Upper lobe of right lung (tissue), 1 donor: ENCODE measurements around the gene USF1. TPM values are rescaled to one million over a fixed set of nuclear protein-coding genes. Genes with fewer than 3 reads are reported as not detected.
A peak's percentile ranks its signal among the peaks of the same experiment; 100 is the strongest.
"Not testable (repeated sequence)": the region's sequence is repeated elsewhere in the genome, so short reads cannot be mapped to it uniquely, and the experiment has no call there.

Source experiments
- ATAC-seq: fragments of 200-7000 bp; cut with Tn5 transposase; one replicate; pipeline ENCODE4 v1.9.1; 2020; ENCODE audit warnings: mild to moderate bottlenecking, moderate library complexity
- DNase-seq: peaks from one replicate; pipeline ENCODE4 v3.0.0-alpha.2; 2020
- H3K27ac ChIP-seq: fragments of 200-600 bp; one replicate; pipeline ENCODE4 v1.8.0; 2022
- H3K27me3 ChIP-seq: fragments of 200-600 bp; one replicate; pipeline ENCODE4 v1.8.0; 2022; ENCODE audit warnings: mild to moderate bottlenecking
- H3K36me3 ChIP-seq: fragments of 200-600 bp; one replicate; pipeline ENCODE4 v1.8.0; 2022
- H3K4me1 ChIP-seq: fragments of 200-600 bp; one replicate; pipeline ENCODE4 v1.8.0; 2022
- H3K4me3 ChIP-seq: fragments of 200-600 bp; one replicate; pipeline ENCODE4 v1.8.0; 2022; ENCODE audit warnings: mild to moderate bottlenecking
- H3K9me3 ChIP-seq: fragments of 200-600 bp; one replicate; pipeline ENCODE4 v1.8.0; 2022
- intact Hi-C: fragments of 100-400 bp; cut with DNase I; formaldehyde crosslinking; loops from one replicate; pipeline ENCODE4 v1.11.0; 2022
- total RNA-seq: library from RNA; stranded (reverse); fragmentation: NEBNext Ultra II Directional; extraction: Animal tissue kit (Norgen Biotek cat#: 25700); gene quantifications from one replicate; pipeline ENCODE4 v1.2.1, GENCODE V29; 2021
- TF ChIP-seq, protein P1 (sequence below): fragments of 200-600 bp; IDR thresholded peaks from one replicate; pipeline ENCODE4 v1.8.0; 2022; ENCODE audit warnings: antibody characterized with exemption
- donor health status: DM: no; HTN: yes; CAD: no; lungs with severe emphysema.

USF1 gene
- total RNA-seq, 1 donor from 2014 or later, result 67.6 TPM

DNA sequence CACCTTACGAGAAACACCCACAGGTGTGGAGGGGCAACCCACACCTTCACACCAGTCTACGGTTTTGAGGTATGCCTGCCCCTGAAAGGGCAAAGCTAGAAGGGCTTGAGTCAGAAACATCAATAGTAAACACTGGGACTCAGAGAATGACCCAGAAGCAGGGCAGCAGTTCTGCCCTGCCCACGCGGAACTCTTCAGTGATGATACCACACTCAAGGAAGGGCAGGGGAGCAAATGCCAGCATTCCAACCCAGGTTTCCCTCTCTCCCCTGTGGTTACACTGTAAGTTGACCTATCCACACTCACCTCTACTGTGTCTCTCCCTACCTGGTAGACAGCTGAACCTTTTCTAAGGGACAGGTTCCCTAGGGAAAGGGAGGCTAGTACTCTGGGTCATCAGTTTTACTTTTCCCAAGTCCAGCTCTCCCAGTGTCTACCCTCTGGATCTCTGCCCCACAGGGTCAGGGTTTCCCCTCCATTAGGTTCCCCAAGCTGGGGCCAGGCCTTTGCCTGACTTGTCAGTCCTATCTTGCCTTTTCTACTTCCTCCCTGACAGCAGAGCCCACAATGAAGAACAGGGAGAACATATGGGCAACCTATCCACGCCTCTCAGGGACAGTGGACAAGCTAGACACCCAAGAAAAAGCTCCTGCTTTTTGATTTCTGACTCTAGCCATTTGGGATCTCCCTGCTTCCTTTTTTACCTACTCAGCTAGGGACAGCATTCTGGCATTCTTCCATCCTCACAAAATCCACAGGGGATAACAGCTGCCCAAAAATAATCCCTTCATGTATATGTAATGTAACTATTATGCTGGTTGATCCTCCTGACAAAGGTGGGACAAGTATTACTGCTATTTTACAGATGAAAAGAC is 27.8 kb downstream of the USF1 start:
- Histone ChIP-seq H3K4me3 (peak overlapping the region; percentile 69), H3K9me3 (no peaks in the 10 kb centered on the region), H3K27ac (peak overlapping the region; percentile 84), H3K4me1 (peaks cover 62% of the 10 kb centered on the region), H3K36me3 (no peaks in the 10 kb centered on the region), H3K27me3 (no peaks in the 10 kb centered on the region)
- ATAC-seq (no peak), DNase-seq (peak; percentile 51)
- intact Hi-C loops, result no loop called here
- TF ChIP-seq, protein P1, sequence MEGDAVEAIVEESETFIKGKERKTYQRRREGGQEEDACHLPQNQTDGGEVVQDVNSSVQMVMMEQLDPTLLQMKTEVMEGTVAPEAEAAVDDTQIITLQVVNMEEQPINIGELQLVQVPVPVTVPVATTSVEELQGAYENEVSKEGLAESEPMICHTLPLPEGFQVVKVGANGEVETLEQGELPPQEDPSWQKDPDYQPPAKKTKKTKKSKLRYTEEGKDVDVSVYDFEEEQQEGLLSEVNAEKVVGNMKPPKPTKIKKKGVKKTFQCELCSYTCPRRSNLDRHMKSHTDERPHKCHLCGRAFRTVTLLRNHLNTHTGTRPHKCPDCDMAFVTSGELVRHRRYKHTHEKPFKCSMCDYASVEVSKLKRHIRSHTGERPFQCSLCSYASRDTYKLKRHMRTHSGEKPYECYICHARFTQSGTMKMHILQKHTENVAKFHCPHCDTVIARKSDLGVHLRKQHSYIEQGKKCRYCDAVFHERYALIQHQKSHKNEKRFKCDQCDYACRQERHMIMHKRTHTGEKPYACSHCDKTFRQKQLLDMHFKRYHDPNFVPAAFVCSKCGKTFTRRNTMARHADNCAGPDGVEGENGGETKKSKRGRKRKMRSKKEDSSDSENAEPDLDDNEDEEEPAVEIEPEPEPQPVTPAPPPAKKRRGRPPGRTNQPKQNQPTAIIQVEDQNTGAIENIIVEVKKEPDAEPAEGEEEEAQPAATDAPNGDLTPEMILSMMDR, result no peak

DNA sequence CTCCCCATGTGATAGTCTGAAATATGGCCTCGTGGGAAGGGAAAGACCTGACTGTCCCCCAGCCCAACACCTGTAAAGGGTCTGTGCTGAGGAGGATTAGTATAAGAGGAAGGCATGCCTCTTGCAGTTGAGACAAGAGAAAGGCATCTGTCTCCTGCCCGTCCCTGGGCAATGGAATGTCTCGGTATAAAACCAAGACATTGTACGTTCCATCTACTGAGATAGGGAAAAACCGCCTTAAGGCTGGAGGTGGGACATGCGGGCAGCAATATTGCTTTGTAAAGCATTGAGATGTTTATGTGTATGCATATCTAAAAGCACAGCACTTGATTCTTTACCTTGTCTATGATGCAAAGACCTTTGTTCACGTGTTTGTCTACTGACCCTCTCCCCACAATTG is 28.6 kb downstream of the USF1 start:
- H3K27me3 ChIP-seq, H3K9me3 ChIP-seq, intact Hi-C loops, H3K36me3 ChIP-seq, ATAC-seq: not testable (repeated sequence)
- peaks cover 68% of the 10 kb centered on the region for H3K4me1 ChIP-seq
- peak overlapping the region; percentile 69 for H3K4me3 ChIP-seq
- H3K27ac ChIP-seq, result peak overlapping the region; percentile 84
- DNase-seq, result peak; percentile 7

DNA sequence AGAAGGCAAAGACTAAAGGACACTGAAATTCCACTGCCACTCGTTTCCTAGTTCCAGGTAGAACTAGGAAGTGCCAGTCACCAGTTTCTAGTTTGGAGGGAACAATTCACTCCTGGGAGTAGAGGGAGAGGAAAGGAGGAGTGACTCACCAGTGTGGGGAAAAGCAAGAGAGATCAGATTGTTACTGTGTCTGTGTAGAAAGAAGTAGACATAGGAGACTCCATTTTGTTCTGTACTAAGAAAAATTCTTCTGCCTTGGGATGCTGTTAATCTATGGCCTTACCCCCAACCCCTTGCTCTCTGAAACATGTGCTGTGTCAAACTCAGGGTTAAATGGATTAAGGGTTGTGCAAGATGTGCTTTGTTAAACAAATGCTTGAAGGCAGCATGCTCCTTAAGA is 29.1 kb downstream of the USF1 start:
- peaks cover 68% of the 10 kb centered on the region for H3K4me1 ChIP-seq
- not testable (repeated sequence) for DNase-seq

DNA sequence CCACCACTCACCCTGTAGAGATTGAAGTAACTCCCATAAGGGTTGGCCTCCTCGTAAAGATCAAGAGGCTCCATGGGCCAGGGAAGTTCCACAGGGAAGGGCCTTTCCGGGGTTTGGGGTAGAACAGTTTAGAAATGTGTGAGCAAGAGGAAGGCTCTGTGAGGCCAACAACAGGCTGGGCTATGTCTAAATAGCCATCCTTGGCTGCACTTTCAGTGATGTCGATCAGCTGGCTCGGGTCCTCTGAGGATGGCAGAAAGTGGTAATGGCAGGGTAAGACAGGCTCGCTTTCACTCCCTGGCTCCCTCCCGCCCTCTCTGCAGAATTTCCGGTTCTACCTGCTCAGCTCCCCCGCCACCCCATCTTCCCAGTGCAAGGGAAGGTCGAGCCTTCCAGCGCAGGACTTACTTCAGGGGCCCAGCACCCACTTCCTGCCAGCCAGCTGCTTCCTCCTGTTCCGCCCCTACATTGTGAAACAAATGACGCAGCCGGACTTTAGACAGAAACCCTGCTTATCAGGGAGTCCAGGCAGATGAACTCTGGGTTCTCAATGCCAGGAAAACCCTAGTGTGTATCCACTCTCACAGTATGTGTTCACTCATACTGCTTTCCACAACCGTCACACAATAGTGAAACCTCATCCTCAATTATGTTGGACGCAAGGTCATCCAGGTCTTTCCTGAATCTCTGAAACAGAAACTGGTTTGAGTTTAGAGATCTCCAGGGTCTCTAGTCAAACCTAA is 32.1 kb downstream of the USF1 start:
- DNase-seq, result peak; percentile 93
- intact Hi-C loops, result no loop called here
- peak; percentile 91 for ATAC-seq
- H3K4me1 ChIP-seq, result peaks cover 63% of the 10 kb centered on the region
- H3K27me3 ChIP-seq, result no peaks in the 10 kb centered on the region
- H3K4me3 ChIP-seq, result peak overlapping the region; percentile 35
- TF ChIP-seq, protein P1, result no peak
- peak overlapping the region; percentile 90 for H3K27ac ChIP-seq
- no peaks in the 10 kb centered on the region for H3K36me3 ChIP-seq
- H3K9me3 ChIP-seq, result no peaks in the 10 kb centered on the region

More for the DNA sequence above, 29.1 kb downstream of the USF1 start:
- H3K27ac ChIP-seq, result peak overlapping the region; percentile 84
- intact Hi-C loops, H3K4me3 ChIP-seq, H3K9me3 ChIP-seq, H3K36me3 ChIP-seq, H3K27me3 ChIP-seq: not testable (repeated sequence)
- peak; percentile 9 for ATAC-seq

DNA sequence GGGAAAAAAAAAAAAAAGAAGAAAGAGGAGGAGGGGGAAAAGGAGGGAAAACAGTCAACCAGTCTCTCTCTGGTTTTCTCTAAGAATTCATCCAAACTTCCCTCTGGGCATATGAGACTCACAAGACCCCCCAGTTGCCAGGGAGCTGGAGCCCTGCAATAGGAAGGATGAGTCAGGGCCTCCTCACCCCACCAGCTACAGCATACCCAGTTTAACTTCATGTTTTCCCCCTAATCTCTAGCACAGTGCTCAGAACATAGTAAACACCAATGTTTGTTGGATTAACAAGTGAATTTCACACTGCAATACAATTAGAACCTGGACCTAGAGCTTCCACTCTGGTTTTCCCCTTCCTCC is 32.7 kb downstream of the USF1 start:
- DNase-seq (peak; percentile 37), ATAC-seq (peak; percentile 3)
- Histone ChIP-seq H3K27me3 (no peaks in the 10 kb centered on the region), H3K4me3 (peak overlapping the region; percentile 35), H3K27ac (peak overlapping the region; percentile 90), H3K36me3 (peaks cover under 1% of the 10 kb centered on the region), H3K4me1 (peaks cover 63% of the 10 kb centered on the region), H3K9me3 (no peaks in the 10 kb centered on the region)
- TF ChIP-seq, protein P1, result no peak
- intact Hi-C loops, result no loop called here

DNA sequence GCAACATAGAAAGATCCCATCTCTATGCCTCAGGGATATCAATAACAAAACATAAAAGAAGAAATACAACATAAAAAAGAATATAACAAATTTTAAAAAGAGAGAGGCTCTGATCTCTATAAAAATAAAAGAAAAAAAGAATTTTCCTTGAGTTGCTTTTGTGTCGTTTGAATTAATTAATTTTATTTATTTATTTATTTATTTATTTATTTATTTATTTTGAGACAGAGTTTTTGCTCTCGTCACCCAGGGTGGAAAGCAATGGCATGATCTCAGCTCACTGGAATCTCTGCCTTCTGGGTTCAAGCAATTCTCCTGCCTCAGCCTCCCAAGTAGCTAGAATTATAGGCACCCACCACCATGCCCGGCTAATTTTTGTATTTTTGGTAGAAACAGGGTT is 33.4 kb downstream of the USF1 start:
- H3K36me3 ChIP-seq, result peaks cover 6% of the 10 kb centered on the region
- intact Hi-C loops, result no loop called here
- ATAC-seq (no peak), DNase-seq (no peak)
- TF ChIP-seq, protein P1, result no peak
- H3K27ac ChIP-seq, result peak overlapping the region; percentile 90
- no peaks in the 10 kb centered on the region for H3K27me3 ChIP-seq
- H3K9me3 ChIP-seq, result no peaks in the 10 kb centered on the region
- peaks cover 62% of the 10 kb centered on the region for H3K4me1 ChIP-seq
- H3K4me3 ChIP-seq, result no peak overlapping the region
